HepG2 (cell line): ENCODE data around the gene PTPRN. TPM values are rescaled to one million over a fixed set of nuclear protein-coding genes. Genes with fewer than 3 reads are reported as not detected.

ENCODE experiments used
- DMTF1 ChIP-seq: sonication (generic); formaldehyde crosslinking; IDR thresholded peaks from 2 replicates; pipeline ENCODE4 v1.4.0; 2020; ENCODE audit warnings: mild to moderate bottlenecking, missing genetic modification reagents
- HIC2 ChIP-seq: sonication (generic); formaldehyde crosslinking; IDR thresholded peaks from 2 replicates; pipeline ENCODE4 v1.9.0; 2022; ENCODE audit warnings: low read depth, missing genetic modification reagents
- HNRNPLL ChIP-seq: fragments of 200-400 bp; formaldehyde crosslinking; IDR thresholded peaks from 2 replicates; pipeline ENCODE4 v1.6.1; 2017; ENCODE audit warnings: mild to moderate bottlenecking, low read depth, low read length; ENCODE audit not compliant: poor library complexity, severe bottlenecking
- KAT8 ChIP-seq: IDR thresholded peaks from 2 replicates; pipeline ENCODE4 v1.6.1; 2016; ENCODE audit warnings: missing genetic modification reagents, missing compliant biosample characterization
- RFXANK ChIP-seq: IDR thresholded peaks from 2 replicates; pipeline ENCODE4 v1.6.1; 2016
- SIX4 ChIP-seq: sonication (generic); formaldehyde crosslinking; IDR thresholded peaks from 2 replicates; pipeline ENCODE4 v1.4.0; 2020; ENCODE audit warnings: missing genetic modification reagents
- SRSF4 ChIP-seq: fragments of 200-400 bp; formaldehyde crosslinking; IDR thresholded peaks from one replicate; pipeline ENCODE4 v1.6.1; 2018; ENCODE audit warnings: mild to moderate bottlenecking, low read depth, low read length, moderate library complexity; ENCODE audit not compliant: poor library complexity, severe bottlenecking
- ZBTB3 ChIP-seq: sonication (generic); formaldehyde crosslinking; IDR thresholded peaks from 2 replicates; pipeline ENCODE4 v1.4.0; 2020; ENCODE audit warnings: low read depth, mild to moderate bottlenecking, moderate library complexity, missing genetic modification reagents, borderline replicate concordance
- ZC3H13 ChIP-seq: sonication (generic); formaldehyde crosslinking; IDR thresholded peaks from 2 replicates; pipeline ENCODE4 v1.8.1; 2023; ENCODE audit warnings: mild to moderate bottlenecking, missing genetic modification reagents, moderate library complexity
- ZEB1 ChIP-seq: IDR thresholded peaks from 2 replicates; pipeline ENCODE4 v1.6.1; 2012; ENCODE audit warnings: mild to moderate bottlenecking, low read depth, inconsistent platforms; ENCODE audit not compliant: insufficient replicate concordance
- ZNF230 ChIP-seq: sonication (generic); formaldehyde crosslinking; IDR thresholded peaks from 2 replicates; pipeline ENCODE4 v1.4.0; 2020; ENCODE audit warnings: mild to moderate bottlenecking, missing genetic modification reagents
- ZNF430 ChIP-seq: sonication (generic); formaldehyde crosslinking; IDR thresholded peaks from 2 replicates; pipeline ENCODE4 v1.9.0; 2021; ENCODE audit warnings: mild to moderate bottlenecking, missing genetic modification reagents
- ZNF543 ChIP-seq: sonication (generic); formaldehyde crosslinking; IDR thresholded peaks from 2 replicates; pipeline ENCODE4 v1.4.0; 2020; ENCODE audit warnings: mild to moderate bottlenecking, missing genetic modification reagents
- ZNF652 ChIP-seq: IDR thresholded peaks from 2 replicates; pipeline ENCODE4 v1.6.1; 2016; ENCODE audit warnings: low read depth, borderline replicate concordance
- ZNF746 ChIP-seq: sonication (generic); formaldehyde crosslinking; IDR thresholded peaks from 2 replicates; pipeline ENCODE4 v1.8.0; 2022; ENCODE audit warnings: mild to moderate bottlenecking, missing genetic modification reagents
- ZNF775 ChIP-seq: sonication (generic); formaldehyde crosslinking; IDR thresholded peaks from 2 replicates; pipeline ENCODE4 v1.4.0; 2020; ENCODE audit warnings: missing genetic modification reagents, mild to moderate bottlenecking, moderate library complexity, borderline replicate concordance
- ZNF782 ChIP-seq: sonication (generic); formaldehyde crosslinking; IDR thresholded peaks from 2 replicates; pipeline ENCODE4 v1.4.0; 2020; ENCODE audit warnings: missing genetic modification reagents, mild to moderate bottlenecking, borderline replicate concordance
- ZNF790 ChIP-seq: sonication (generic); formaldehyde crosslinking; IDR thresholded peaks from 2 replicates; pipeline ENCODE4 v1.8.0; 2022; ENCODE audit warnings: missing genetic modification reagents, mild to moderate bottlenecking, borderline replicate concordance
- polyA plus RNA-seq, 8 experiments: library from polyadenylated mRNA; depleted of rRNA in 3 of 8; stranded (reverse) in 7 of 8; unstranded in 1 of 8; fragments of >200 nt; fragmentation: Illumina TruSeq in 4 of 8; extraction: Trizol in 4 of 8; gene quantifications; 2 replicates each; pipeline versions ENCODE4 v1.2.1 to v1.2.3, GENCODE V29; 2011 to 2016; ENCODE audit warnings: low read depth in 4 of 8, missing spikeins in 1 of 8, mixed read lengths in 1 of 8; ENCODE audit not compliant: insufficient read depth in 1 of 8
- total RNA-seq, 5 experiments: library from RNA; depleted of rRNA; stranded (reverse); fragments of >200 nt; fragmentation: Illumina TruSeq; extraction: Trizol; gene quantifications; 2 replicates each; pipeline ENCODE4 v1.2.3, GENCODE V29; 2016; ENCODE audit warnings: low read depth in 1 of 5
- TF ChIP-seq, protein P1 (sequence below): sonication (generic); formaldehyde crosslinking; IDR thresholded peaks from 2 replicates; pipeline ENCODE4 v1.4.0; 2020; ENCODE audit warnings: missing genetic modification reagents
- TF ChIP-seq, protein P2 (sequence below): IDR thresholded peaks from 2 replicates; pipeline ENCODE4 v1.6.1; 2016; ENCODE audit warnings: missing genetic modification reagents, missing compliant biosample characterization
- TF ChIP-seq, protein P3 (sequence below): sonication (generic); formaldehyde crosslinking; IDR thresholded peaks from 2 replicates; pipeline ENCODE4 v1.4.0; 2020; ENCODE audit warnings: missing genetic modification reagents

The PTPRN gene
- total and polyA plus RNA-seq, 2 of the 13 experiments (the other 11 are each of a cell fraction or from before 2014, with no cell fraction given) = 0.26 TPM; not detected in 1

GRCh38 chr2:219250049-219250781 is 59.0 kb downstream of the PTPRN start (continued):
- TF ChIP-seq HIC2 (CRISPR knock-in tag) = 0 out of 2 replicates have a peak, but pooled peaks have one; percentile 49
- no peak for TF ChIP-seq ZNF775 (CRISPR knock-in tag)
- no peak; the same call in 1 of the 2 replicates for TF ChIP-seq ZNF782
- TF ChIP-seq, protein P1, sequence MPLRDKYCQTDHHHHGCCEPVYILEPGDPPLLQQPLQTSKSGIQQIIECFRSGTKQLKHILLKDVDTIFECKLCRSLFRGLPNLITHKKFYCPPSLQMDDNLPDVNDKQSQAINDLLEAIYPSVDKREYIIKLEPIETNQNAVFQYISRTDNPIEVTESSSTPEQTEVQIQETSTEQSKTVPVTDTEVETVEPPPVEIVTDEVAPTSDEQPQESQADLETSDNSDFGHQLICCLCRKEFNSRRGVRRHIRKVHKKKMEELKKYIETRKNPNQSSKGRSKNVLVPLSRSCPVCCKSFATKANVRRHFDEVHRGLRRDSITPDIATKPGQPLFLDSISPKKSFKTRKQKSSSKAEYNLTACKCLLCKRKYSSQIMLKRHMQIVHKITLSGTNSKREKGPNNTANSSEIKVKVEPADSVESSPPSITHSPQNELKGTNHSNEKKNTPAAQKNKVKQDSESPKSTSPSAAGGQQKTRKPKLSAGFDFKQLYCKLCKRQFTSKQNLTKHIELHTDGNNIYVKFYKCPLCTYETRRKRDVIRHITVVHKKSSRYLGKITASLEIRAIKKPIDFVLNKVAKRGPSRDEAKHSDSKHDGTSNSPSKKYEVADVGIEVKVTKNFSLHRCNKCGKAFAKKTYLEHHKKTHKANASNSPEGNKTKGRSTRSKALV = no peak
- TF ChIP-seq KAT8 = no peak
- no peak for TF ChIP-seq ZNF790
- no peak for TF ChIP-seq SIX4
- TF ChIP-seq, protein P2, sequence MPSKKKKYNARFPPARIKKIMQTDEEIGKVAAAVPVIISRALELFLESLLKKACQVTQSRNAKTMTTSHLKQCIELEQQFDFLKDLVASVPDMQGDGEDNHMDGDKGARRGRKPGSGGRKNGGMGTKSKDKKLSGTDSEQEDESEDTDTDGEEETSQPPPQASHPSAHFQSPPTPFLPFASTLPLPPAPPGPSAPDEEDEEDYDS (CRISPR knock-in tag) = no peak
- TF ChIP-seq ZNF746 (CRISPR knock-in tag) = no peak
- TF ChIP-seq ZNF430 = no peak
- TF ChIP-seq RFXANK (CRISPR knock-in tag) = no peak
- TF ChIP-seq ZNF652 (CRISPR knock-in tag) = no peak
- TF ChIP-seq ZNF230 (CRISPR knock-in tag) = no peak; the same call in 1 of the 2 replicates
- no peak for TF ChIP-seq DMTF1 (CRISPR knock-in tag)
- TF ChIP-seq, protein P3, sequence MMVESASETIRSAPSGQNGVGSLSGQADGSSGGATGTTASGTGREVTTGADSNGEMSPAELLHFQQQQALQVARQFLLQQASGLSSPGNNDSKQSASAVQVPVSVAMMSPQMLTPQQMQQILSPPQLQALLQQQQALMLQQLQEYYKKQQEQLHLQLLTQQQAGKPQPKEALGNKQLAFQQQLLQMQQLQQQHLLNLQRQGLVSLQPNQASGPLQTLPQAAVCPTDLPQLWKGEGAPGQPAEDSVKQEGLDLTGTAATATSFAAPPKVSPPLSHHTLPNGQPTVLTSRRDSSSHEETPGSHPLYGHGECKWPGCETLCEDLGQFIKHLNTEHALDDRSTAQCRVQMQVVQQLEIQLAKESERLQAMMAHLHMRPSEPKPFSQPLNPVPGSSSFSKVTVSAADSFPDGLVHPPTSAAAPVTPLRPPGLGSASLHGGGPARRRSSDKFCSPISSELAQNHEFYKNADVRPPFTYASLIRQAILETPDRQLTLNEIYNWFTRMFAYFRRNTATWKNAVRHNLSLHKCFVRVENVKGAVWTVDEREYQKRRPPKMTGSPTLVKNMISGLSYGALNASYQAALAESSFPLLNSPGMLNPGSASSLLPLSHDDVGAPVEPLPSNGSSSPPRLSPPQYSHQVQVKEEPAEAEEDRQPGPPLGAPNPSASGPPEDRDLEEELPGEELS (CRISPR knock-in tag) = no peak
- TF ChIP-seq ZC3H13 (CRISPR knock-in tag) = peak; percentile 67; the same call in 1 of the 2 replicates
- peak; percentile 9; the same call in 1 of the 2 replicates for TF ChIP-seq ZNF543
- no peak for TF ChIP-seq SRSF4
- no peak for TF ChIP-seq ZBTB3 (CRISPR knock-in tag)
- no peak for TF ChIP-seq ZEB1
- TF ChIP-seq HNRNPLL = no peak
